HL-60 (cell line): ENCODE data around the gene SH3BP5.

ENCODE experiments used
- DNase-seq, 2 experiments: peaks; one replicate each; pipeline ENCODE4 v3.0.0-alpha.2; 2010 to 2020; ENCODE audit warnings: low read depth in 1 of 2, low spot score in 1 of 2
- H3K27ac ChIP-seq: fragments of 250-450 bp; sonication (Bioruptor Pico); replicated peaks from 2 replicates; pipeline ENCODE4 v1.5.1; 2020; ENCODE audit warnings: mild to moderate bottlenecking, moderate library complexity
- H3K27me3 ChIP-seq: fragments of 250-450 bp; sonication (Bioruptor Pico); 2 replicates; pipeline ENCODE4 v1.5.1; 2021; ENCODE audit warnings: mild to moderate bottlenecking, moderate library complexity; ENCODE audit not compliant: insufficient read depth, poor library complexity, severe bottlenecking
- H3K4me3 ChIP-seq: replicated peaks from 2 replicates; pipeline ENCODE4 v1.5.1; 2011; ENCODE audit warnings: mild to moderate bottlenecking, control low read depth, low read length; ENCODE audit not compliant: insufficient read depth
- GABPA ChIP-seq: IDR thresholded peaks from 2 replicates; pipeline ENCODE4 v1.6.1; 2012; ENCODE audit warnings: low read depth
- POLR2AphosphoS5 ChIP-seq: IDR thresholded peaks from 2 replicates; pipeline ENCODE4 v1.6.1; 2012; ENCODE audit warnings: low read depth
- SPI1 ChIP-seq: IDR thresholded peaks from 2 replicates; pipeline ENCODE4 v1.6.1; 2012; ENCODE audit warnings: low read depth, mild to moderate bottlenecking, borderline replicate concordance
- TF ChIP-seq, protein P1 (sequence below): IDR thresholded peaks from 2 replicates; pipeline ENCODE4 v1.6.1; 2012; ENCODE audit warnings: low read depth; ENCODE audit not compliant: insufficient replicate concordance
- TF ChIP-seq, protein P2 (sequence below): IDR thresholded peaks from one replicate; pipeline ENCODE4 v1.5.1; 2011; ENCODE audit warnings: low read length, control low read depth, inconsistent platforms; ENCODE audit not compliant: insufficient read depth

SH3BP5 gene

DNA sequence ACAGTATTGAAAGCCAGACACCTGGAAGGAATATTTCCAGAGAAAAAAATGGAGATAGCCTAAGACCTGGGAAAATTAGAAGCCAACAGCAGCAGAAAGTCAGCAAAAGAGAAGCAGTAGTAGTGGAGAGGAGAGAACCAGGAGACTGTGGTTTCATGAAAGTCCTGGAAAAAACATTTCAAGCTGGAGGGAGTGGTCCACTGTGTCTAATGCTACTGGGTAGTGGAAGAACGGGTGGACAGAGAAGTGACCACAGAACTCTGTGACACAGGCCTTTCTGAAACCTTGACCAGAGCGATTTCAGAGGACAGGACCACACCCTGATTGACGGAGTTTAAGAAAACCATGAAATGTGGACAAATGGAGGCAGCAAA is 15.3 kb upstream of the SH3BP5 start:
- Histone ChIP-seq H3K27ac (no peak overlapping the region), H3K27me3 (no peaks in the 10 kb centered on the region), H3K4me3 (no peak overlapping the region)
- no peak for TF ChIP-seq POLR2AphosphoS5
- TF ChIP-seq, protein P1, sequence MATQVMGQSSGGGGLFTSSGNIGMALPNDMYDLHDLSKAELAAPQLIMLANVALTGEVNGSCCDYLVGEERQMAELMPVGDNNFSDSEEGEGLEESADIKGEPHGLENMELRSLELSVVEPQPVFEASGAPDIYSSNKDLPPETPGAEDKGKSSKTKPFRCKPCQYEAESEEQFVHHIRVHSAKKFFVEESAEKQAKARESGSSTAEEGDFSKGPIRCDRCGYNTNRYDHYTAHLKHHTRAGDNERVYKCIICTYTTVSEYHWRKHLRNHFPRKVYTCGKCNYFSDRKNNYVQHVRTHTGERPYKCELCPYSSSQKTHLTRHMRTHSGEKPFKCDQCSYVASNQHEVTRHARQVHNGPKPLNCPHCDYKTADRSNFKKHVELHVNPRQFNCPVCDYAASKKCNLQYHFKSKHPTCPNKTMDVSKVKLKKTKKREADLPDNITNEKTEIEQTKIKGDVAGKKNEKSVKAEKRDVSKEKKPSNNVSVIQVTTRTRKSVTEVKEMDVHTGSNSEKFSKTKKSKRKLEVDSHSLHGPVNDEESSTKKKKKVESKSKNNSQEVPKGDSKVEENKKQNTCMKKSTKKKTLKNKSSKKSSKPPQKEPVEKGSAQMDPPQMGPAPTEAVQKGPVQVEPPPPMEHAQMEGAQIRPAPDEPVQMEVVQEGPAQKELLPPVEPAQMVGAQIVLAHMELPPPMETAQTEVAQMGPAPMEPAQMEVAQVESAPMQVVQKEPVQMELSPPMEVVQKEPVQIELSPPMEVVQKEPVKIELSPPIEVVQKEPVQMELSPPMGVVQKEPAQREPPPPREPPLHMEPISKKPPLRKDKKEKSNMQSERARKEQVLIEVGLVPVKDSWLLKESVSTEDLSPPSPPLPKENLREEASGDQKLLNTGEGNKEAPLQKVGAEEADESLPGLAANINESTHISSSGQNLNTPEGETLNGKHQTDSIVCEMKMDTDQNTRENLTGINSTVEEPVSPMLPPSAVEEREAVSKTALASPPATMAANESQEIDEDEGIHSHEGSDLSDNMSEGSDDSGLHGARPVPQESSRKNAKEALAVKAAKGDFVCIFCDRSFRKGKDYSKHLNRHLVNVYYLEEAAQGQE: no peak
- no peak for TF ChIP-seq GABPA
- no peak for TF ChIP-seq SPI1
- TF ChIP-seq, protein P2, sequence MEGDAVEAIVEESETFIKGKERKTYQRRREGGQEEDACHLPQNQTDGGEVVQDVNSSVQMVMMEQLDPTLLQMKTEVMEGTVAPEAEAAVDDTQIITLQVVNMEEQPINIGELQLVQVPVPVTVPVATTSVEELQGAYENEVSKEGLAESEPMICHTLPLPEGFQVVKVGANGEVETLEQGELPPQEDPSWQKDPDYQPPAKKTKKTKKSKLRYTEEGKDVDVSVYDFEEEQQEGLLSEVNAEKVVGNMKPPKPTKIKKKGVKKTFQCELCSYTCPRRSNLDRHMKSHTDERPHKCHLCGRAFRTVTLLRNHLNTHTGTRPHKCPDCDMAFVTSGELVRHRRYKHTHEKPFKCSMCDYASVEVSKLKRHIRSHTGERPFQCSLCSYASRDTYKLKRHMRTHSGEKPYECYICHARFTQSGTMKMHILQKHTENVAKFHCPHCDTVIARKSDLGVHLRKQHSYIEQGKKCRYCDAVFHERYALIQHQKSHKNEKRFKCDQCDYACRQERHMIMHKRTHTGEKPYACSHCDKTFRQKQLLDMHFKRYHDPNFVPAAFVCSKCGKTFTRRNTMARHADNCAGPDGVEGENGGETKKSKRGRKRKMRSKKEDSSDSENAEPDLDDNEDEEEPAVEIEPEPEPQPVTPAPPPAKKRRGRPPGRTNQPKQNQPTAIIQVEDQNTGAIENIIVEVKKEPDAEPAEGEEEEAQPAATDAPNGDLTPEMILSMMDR: no peak
- DNase-seq: no peak

DNA sequence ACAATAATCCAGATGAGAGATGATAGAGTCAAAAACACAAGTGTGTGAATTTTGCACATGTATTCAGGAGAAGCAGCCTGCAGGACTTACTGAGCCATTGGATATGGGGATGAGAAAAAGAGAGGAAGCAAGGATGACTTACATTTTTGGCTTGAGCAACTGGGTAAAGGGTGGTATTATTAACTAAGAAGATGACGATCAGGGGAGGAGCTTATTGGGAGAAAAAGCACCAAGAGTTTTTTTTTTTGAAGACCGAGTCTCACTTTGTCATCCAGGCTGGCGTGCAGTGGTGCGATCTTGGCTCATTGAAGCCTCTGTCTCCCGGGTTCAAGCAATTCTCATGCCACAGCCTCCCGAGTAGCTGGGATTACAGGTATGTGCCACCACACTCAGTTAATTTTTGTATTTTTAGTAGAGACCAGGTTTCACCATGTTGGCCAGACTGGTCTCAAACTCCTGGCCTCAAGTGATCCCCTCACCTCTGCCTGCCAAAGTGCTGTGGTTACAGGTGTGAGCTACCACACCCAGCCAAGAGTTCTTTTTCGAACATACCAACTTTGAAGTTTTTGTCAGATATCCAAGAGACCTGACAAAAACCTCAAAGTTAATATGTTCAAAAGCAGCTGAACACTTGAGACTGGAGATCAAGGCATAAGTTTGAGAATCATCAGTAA is 14.8 kb upstream of the SH3BP5 start:
- Histone ChIP-seq H3K27me3 (no peaks in the 10 kb centered on the region), H3K27ac (no peak overlapping the region), H3K4me3 (no peak overlapping the region)
- no peak for TF ChIP-seq GABPA
- TF ChIP-seq, protein P2: no peak
- no peak for DNase-seq

DNA sequence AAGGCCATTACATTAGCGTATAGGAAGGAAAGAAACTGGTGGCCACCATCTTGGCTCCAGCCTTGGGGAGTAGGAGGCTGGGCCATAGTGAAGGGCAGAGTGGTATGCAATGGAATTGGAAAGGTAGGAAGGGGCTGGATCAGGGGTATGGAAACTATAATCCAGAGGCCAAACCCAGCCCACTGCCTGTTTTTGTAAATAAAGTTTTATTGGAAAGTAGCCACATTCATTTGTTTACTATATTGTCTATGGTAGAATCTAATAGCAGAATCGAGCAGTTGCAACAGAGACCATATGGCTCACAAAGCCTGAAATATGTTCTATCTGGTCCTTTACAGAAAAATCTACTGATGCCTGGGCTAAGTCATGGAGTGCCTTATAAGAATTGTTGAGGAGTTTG is 14.1 kb upstream of the SH3BP5 start:
- Histone ChIP-seq H3K27ac (no peak overlapping the region), H3K27me3 (no peaks in the 10 kb centered on the region), H3K4me3 (no peak overlapping the region)
- TF ChIP-seq, protein P2: no peak
- TF ChIP-seq, protein P1: no peak
- TF ChIP-seq SPI1 (no peak), POLR2AphosphoS5 (no peak), GABPA (no peak)
- no peak for DNase-seq

DNA sequence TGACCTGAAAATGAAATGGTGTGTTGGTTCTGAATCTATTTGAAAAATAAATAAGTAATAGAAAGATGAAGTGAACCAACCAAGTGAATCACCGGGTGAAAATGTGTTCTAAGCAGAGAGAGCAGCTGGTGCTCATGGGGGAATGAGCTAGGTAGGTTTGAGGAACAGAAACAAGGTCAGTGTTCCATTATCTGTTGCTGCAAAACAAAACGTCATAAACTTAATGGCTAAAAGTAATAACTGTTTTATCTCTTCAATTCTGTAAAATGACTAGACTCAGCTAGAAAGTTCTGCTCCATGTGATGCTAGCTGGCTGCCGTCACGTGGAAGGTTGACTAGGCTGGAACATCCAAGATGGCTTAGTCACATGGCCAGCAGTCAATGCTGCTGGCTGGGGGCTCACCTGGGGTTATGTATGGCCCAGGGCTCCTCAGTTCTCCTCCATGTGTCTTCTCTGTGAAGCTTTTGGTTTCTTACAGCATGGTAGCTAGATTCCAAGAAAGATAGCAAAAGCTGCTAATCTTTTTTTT is 13.3 kb upstream of the SH3BP5 start:
- Histone ChIP-seq H3K27ac (no peak overlapping the region), H3K4me3 (no peak overlapping the region), H3K27me3 (no peaks in the 10 kb centered on the region)
- DNase-seq: no peak
- TF ChIP-seq, protein P2: no peak
- no peak for TF ChIP-seq GABPA
- no peak for TF ChIP-seq SPI1
- TF ChIP-seq POLR2AphosphoS5: no peak
- TF ChIP-seq, protein P1: no peak
